ENCODE data around the gene C1orf115.
"Not testable (repeated sequence)": the region's sequence is repeated elsewhere in the genome, so short reads cannot be mapped to it uniquely, and the experiment has no call there.

C1orf115 gene

GRCh38 chr1:220710333-220710732 is 20.2 kb downstream of the C1orf115 start:
- H3K36me3 ChIP-seq (ENCODE audit: control insufficient read depth, insufficient read depth, low read length) = no peaks in the 10 kb centered on the region
- H3K9ac ChIP-seq (ENCODE audit: low read length) = no peak overlapping the region
- no peaks in the 10 kb centered on the region for H3K27me3 ChIP-seq (ENCODE audit: control insufficient read depth, insufficient read depth, low read length)
- no peak overlapping the region for H3K27ac ChIP-seq (ENCODE audit: low read depth, low read length)
- H3K4me3 ChIP-seq (ENCODE audit: low read length) = no peak overlapping the region
- no peaks in the 10 kb centered on the region for H3K4me1 ChIP-seq (ENCODE audit: control insufficient read depth, insufficient read depth, low read length)

GRCh38 chr1:220711056-220711809 is 21.1 kb downstream of the C1orf115 start:
- H3K27ac ChIP-seq (ENCODE audit: low read depth, low read length) = no peak overlapping the region
- no peaks in the 10 kb centered on the region for H3K36me3 ChIP-seq (ENCODE audit: control insufficient read depth, insufficient read depth, low read length)
- no peak overlapping the region for H3K9ac ChIP-seq (ENCODE audit: low read length)
- no peak overlapping the region for H3K4me3 ChIP-seq (ENCODE audit: low read length)
- no peaks in the 10 kb centered on the region for H3K4me1 ChIP-seq (ENCODE audit: control insufficient read depth, insufficient read depth, low read length)
- no peaks in the 10 kb centered on the region for H3K27me3 ChIP-seq (ENCODE audit: control insufficient read depth, insufficient read depth, low read length)

- H3K27ac ChIP-seq (ENCODE audit: low read depth, low read length); H3K27me3 ChIP-seq (ENCODE audit: control insufficient read depth, insufficient read depth, low read length); H3K9ac ChIP-seq (ENCODE audit: low read length); H3K4me3 ChIP-seq (ENCODE audit: low read length); H3K36me3 ChIP-seq (ENCODE audit: control insufficient read depth, insufficient read depth, low read length); H3K4me1 ChIP-seq (ENCODE audit: control insufficient read depth, insufficient read depth, low read length): not testable (repeated sequence)
Observed at GRCh38 chr1:220715986-220716385, 25.8 kb downstream of the C1orf115 start.

- H3K36me3 ChIP-seq (ENCODE audit: control insufficient read depth, insufficient read depth, low read length) = no peaks in the 10 kb centered on the region
- no peaks in the 10 kb centered on the region for H3K4me1 ChIP-seq (ENCODE audit: control insufficient read depth, insufficient read depth, low read length)
Observed at GRCh38 chr1:220717800-220718640, 27.9 kb downstream of the C1orf115 start.

GRCh38 chr1:220721266-220721665 is 31.1 kb downstream of the C1orf115 start:
- H3K36me3 ChIP-seq (ENCODE audit: control insufficient read depth, insufficient read depth, low read length); H3K4me3 ChIP-seq (ENCODE audit: low read length); H3K27ac ChIP-seq (ENCODE audit: low read depth, low read length); H3K9ac ChIP-seq (ENCODE audit: low read length); H3K4me1 ChIP-seq (ENCODE audit: control insufficient read depth, insufficient read depth, low read length); H3K27me3 ChIP-seq (ENCODE audit: control insufficient read depth, insufficient read depth, low read length): not testable (repeated sequence)

More at GRCh38 chr1:220717800-220718640, 27.9 kb downstream of the C1orf115 start:
- H3K4me3 ChIP-seq (ENCODE audit: low read length) = no peak overlapping the region
- no peak overlapping the region for H3K9ac ChIP-seq (ENCODE audit: low read length)
- no peak overlapping the region for H3K27ac ChIP-seq (ENCODE audit: low read depth, low read length)
- H3K27me3 ChIP-seq (ENCODE audit: control insufficient read depth, insufficient read depth, low read length) = no peaks in the 10 kb centered on the region

GRCh38 chr1:220726634-220727033 is 36.5 kb downstream of the C1orf115 start:
- Histone ChIP-seq H3K27ac (ENCODE audit: low read depth, low read length) (no peak overlapping the region), H3K27me3 (ENCODE audit: control insufficient read depth, insufficient read depth, low read length) (no peaks in the 10 kb centered on the region)

GRCh38 chr1:220727519-220727918 is 37.4 kb downstream of the C1orf115 start:
- Histone ChIP-seq H3K4me3 (ENCODE audit: low read length) (no peak overlapping the region), H3K4me1 (ENCODE audit: control insufficient read depth, insufficient read depth, low read length) (no peaks in the 10 kb centered on the region), H3K36me3 (ENCODE audit: control insufficient read depth, insufficient read depth, low read length) (no peaks in the 10 kb centered on the region), H3K9ac (ENCODE audit: low read length) (no peak overlapping the region), H3K27ac (ENCODE audit: low read depth, low read length) (no peak overlapping the region), H3K27me3 (ENCODE audit: control insufficient read depth, insufficient read depth, low read length) (no peaks in the 10 kb centered on the region)

More at GRCh38 chr1:220726634-220727033, 36.5 kb downstream of the C1orf115 start:
- Histone ChIP-seq H3K4me3 (ENCODE audit: low read length) (no peak overlapping the region), H3K9ac (ENCODE audit: low read length) (no peak overlapping the region), H3K4me1 (ENCODE audit: control insufficient read depth, insufficient read depth, low read length) (no peaks in the 10 kb centered on the region), H3K36me3 (ENCODE audit: control insufficient read depth, insufficient read depth, low read length) (no peaks in the 10 kb centered on the region)

- no peak overlapping the region for H3K4me3 ChIP-seq (ENCODE audit: low read length)
- H3K27ac ChIP-seq (ENCODE audit: low read depth, low read length) = no peak overlapping the region
- H3K27me3 ChIP-seq (ENCODE audit: control insufficient read depth, insufficient read depth, low read length) = no peaks in the 10 kb centered on the region
- H3K9ac ChIP-seq (ENCODE audit: low read length) = no peak overlapping the region
- H3K4me1 ChIP-seq (ENCODE audit: control insufficient read depth, insufficient read depth, low read length) = peaks cover 2% of the 10 kb centered on the region
- H3K36me3 ChIP-seq (ENCODE audit: control insufficient read depth, insufficient read depth, low read length) = no peaks in the 10 kb centered on the region
Observed at GRCh38 chr1:220730486-220730885, 40.3 kb downstream of the C1orf115 start.

- Histone ChIP-seq H3K27me3 (ENCODE audit: control insufficient read depth, insufficient read depth, low read length) (no peaks in the 10 kb centered on the region), H3K4me1 (ENCODE audit: control insufficient read depth, insufficient read depth, low read length) (peaks cover 2% of the 10 kb centered on the region), H3K27ac (ENCODE audit: low read depth, low read length) (no peak overlapping the region), H3K4me3 (ENCODE audit: low read length) (no peak overlapping the region), H3K9ac (ENCODE audit: low read length) (no peak overlapping the region), H3K36me3 (ENCODE audit: control insufficient read depth, insufficient read depth, low read length) (no peaks in the 10 kb centered on the region)
Observed at GRCh38 chr1:220732137-220732536, 42.0 kb downstream of the C1orf115 start.

GRCh38 chr1:220732621-220733020 is 42.5 kb downstream of the C1orf115 start:
- peak overlapping the region; percentile 17 for H3K4me3 ChIP-seq (ENCODE audit: low read length)
- H3K4me1 ChIP-seq (ENCODE audit: control insufficient read depth, insufficient read depth, low read length) = peaks cover 2% of the 10 kb centered on the region
- no peaks in the 10 kb centered on the region for H3K27me3 ChIP-seq (ENCODE audit: control insufficient read depth, insufficient read depth, low read length)
- no peaks in the 10 kb centered on the region for H3K36me3 ChIP-seq (ENCODE audit: control insufficient read depth, insufficient read depth, low read length)
- no peak overlapping the region for H3K9ac ChIP-seq (ENCODE audit: low read length)
- no peak overlapping the region for H3K27ac ChIP-seq (ENCODE audit: low read depth, low read length)

- Histone ChIP-seq H3K27ac (ENCODE audit: low read depth, low read length) (no peak overlapping the region), H3K4me1 (ENCODE audit: control insufficient read depth, insufficient read depth, low read length) (peaks cover 2% of the 10 kb centered on the region), H3K4me3 (ENCODE audit: low read length) (no peak overlapping the region), H3K36me3 (ENCODE audit: control insufficient read depth, insufficient read depth, low read length) (no peaks in the 10 kb centered on the region), H3K27me3 (ENCODE audit: control insufficient read depth, insufficient read depth, low read length) (no peaks in the 10 kb centered on the region), H3K9ac (ENCODE audit: low read length) (no peak overlapping the region)
Observed at GRCh38 chr1:220733086-220733601, 43.0 kb downstream of the C1orf115 start.

- Histone ChIP-seq H3K4me3 (ENCODE audit: low read length) (no peak overlapping the region), H3K27ac (ENCODE audit: low read depth, low read length) (no peak overlapping the region), H3K27me3 (ENCODE audit: control insufficient read depth, insufficient read depth, low read length) (no peaks in the 10 kb centered on the region), H3K4me1 (ENCODE audit: control insufficient read depth, insufficient read depth, low read length) (peaks cover 2% of the 10 kb centered on the region), H3K9ac (ENCODE audit: low read length) (no peak overlapping the region), H3K36me3 (ENCODE audit: control insufficient read depth, insufficient read depth, low read length) (no peaks in the 10 kb centered on the region)
Observed at GRCh38 chr1:220734571-220735326, 44.6 kb downstream of the C1orf115 start.

All from rectal smooth muscle tissue (tissue), 1 donor.